VCaP (cell line): ENCODE data around the gene IKZF4.

Source experiments
- H3K27ac ChIP-seq: fragments of 450-650 bp; 2 replicates; pipeline ENCODE4 v1.5.1; 2017
- TF ChIP-seq, protein P1 (sequence below): fragments of 450-650 bp; conservative IDR thresholded peaks from 2 replicates; pipeline ENCODE4 v1.5.1; 2017; ENCODE audit warnings: mild to moderate bottlenecking, moderate library complexity

IKZF4 gene

DNA sequence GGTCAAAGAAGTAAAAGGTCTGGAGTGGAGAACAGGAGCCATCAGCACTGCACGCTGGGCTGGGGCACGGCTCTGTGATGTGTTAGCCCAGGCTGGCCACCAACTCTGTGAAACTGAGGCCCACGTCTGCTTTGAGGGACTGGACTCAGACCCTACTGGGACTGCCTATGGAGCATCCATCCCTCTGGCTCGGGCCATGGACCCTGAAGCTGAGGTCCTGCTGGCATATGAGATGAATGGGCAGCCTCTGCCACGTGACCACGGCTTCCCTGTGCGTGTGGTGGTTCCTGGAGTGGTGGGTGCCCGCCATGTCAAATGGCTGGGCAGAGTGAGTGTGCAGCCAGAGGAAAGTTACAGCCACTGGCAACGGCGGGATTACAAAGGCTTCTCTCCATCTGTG, 16.6 kb upstream of the IKZF4 start:
- H3K27ac ChIP-seq: peak overlapping the region; percentile 47; the same call in 1 of the 2 replicates
- TF ChIP-seq, protein P1, sequence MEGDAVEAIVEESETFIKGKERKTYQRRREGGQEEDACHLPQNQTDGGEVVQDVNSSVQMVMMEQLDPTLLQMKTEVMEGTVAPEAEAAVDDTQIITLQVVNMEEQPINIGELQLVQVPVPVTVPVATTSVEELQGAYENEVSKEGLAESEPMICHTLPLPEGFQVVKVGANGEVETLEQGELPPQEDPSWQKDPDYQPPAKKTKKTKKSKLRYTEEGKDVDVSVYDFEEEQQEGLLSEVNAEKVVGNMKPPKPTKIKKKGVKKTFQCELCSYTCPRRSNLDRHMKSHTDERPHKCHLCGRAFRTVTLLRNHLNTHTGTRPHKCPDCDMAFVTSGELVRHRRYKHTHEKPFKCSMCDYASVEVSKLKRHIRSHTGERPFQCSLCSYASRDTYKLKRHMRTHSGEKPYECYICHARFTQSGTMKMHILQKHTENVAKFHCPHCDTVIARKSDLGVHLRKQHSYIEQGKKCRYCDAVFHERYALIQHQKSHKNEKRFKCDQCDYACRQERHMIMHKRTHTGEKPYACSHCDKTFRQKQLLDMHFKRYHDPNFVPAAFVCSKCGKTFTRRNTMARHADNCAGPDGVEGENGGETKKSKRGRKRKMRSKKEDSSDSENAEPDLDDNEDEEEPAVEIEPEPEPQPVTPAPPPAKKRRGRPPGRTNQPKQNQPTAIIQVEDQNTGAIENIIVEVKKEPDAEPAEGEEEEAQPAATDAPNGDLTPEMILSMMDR: no peak

DNA sequence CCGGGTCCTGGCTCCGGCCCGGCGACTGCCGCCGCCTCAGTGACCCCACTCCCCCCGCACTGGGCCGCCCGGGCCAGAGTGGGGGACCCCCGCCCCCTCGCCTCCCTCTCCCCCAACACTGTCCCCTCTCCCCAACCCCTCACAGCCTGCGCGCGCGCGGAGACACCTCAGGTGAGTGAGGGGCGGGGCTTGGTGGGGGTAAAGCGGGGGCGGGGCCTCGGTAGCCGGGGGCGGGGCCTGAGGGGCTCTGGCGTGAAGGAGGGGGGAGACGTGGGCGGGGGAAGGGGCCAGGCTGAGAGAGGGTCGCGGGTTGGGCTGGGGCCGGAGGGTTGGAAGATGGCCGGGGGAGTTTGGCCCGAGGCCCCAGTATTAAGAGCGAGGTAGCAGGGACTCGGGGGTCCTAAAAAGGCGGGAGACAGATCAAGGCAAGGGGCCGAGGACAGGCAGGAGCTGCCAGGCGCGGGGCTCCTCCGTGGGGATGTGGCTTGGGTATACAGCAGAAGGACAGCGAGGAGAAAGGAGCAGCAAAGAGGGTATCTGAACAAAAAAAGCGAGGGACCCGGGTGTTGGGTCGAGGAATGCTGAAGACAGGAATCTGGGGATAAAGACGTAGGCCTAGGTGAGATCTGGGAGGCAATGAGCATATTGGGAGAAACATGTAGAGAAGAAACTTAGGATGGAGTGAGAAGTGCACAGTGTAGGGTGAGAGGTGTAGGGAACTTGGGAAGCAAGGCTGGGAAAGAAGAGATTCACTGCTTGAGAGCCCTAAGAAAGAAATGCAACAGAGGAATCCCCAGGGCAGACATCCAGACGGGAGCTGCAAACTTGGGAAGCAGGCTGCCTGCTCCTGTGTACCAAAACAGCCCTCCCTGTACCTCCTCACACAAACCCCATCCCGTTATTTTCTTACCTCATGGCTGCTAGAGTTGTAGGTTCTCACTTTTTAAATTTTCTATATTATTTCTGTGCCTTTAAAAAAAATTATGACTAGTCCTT, 13.0 kb upstream of the IKZF4 start:
- peak overlapping the region; percentile 87 for H3K27ac ChIP-seq
- TF ChIP-seq, protein P1: no peak

DNA sequence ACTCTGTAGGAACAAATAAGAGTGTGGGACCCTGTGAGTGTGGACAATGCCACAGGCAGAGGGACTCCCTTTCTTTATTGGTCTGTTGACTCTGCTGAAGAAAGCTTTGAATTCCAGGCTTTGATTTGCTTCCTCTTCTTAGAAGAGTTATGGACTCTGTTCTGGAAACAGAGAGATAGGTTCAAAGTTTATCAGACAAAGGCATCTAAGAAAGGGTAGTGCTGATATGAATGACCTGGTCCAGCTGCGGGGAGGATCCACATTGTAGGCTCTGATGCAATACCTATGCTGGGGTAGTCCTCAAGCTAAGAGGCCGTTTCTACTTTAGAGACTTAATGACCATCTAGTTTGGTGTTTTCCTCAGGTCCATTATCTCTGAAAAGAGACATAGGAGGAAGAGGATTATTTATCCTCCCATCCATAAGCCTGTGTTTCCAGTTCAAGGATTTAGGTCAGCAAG, 10.7 kb upstream of the IKZF4 start:
- TF ChIP-seq, protein P1: no peak
- H3K27ac ChIP-seq: no peak overlapping the region

DNA sequence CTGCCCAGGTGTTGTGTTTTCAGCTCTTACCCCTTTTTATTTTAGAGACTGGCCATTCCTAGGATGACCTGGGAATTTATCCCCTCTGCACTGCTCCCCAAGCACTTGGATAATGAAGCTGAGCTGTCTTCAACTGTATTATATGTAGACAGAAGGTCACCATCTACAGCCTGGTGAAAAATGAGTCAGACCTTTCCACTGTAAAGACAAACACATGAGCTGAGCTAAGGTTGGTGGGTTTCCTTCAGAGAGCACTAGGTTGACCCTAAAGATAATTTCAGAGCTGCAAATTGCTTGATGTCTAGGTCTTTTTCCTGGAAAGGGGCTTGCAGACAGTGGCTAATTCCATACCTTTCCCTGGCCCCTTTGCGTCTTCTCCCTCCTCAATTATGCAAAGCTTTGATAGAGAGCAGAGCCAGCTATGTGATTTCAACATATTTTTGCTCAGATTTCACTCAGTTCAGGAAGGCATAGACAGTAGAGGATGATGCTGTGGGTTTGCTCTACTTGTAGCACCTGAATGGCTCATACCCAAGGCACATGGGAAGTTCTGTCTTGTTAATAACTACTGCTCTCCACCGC, 9.2 kb upstream of the IKZF4 start:
- H3K27ac ChIP-seq: no peak overlapping the region
- TF ChIP-seq, protein P1: no peak

DNA sequence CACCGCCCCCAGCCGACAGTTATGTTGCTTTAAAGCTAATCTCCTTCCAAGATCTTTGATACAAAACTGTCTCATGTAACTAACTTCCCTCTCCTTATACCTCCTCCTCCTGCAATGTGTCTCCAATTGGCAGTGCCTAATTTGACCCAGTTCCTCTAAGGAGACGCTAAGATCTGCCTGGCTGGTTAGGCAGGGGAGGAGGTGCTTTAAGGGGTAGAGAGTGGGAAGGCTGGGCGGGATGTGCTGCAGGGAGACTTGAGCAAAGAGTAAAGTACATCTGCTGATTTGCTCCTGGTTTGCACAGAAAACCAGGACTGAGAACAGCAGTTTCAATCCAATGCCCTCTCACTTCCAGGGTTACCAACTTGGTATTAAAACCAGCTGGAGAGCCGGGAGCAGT, 7.4 kb upstream of the IKZF4 start:
- peak overlapping the region; percentile 80 for H3K27ac ChIP-seq
- TF ChIP-seq, protein P1: no peak

DNA sequence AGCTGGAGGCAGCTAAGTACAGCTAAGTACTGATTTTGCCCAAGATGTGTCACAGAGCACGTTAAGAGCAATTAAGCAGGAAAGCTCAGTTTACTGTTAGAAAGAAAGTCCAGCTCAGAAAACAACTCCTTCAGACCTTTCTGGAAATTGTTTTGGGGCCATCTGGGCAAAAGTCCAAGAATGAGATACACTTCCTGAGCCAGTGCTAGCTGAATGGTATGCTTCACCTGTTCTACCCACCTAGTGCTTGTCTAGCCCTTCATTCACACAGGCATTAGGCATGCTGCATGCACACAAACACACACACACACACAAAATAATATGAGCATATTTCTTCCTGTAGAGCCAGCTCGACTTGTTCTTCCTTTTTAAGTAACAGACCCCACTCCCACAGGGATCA, 6.6 kb upstream of the IKZF4 start:
- H3K27ac ChIP-seq: peak overlapping the region; percentile 80
- TF ChIP-seq, protein P1: no peak

DNA sequence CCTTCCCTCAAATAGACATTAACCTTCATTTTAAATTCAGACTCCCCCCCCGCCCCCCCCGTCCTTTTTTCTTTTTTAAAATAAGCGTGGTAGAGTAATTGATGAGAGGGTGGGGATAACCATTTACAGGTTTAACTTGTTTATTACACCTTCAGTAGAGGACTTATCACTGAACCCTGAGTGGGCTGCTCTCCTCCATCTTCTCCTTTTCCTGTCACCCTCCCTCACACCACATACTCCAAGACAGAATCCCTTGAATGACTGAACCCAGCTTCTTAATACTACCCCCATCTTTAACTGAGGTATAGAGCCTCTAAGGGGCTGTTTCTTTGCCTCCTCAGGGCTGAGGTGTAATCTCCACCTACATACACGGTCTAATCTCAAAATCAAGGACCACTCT, 3.7 kb upstream of the IKZF4 start:
- TF ChIP-seq, protein P1: no peak
- H3K27ac ChIP-seq: no peak overlapping the region
